GM21381 (cell line): ENCODE measurements around the gene HOXA6.

Experiments used
- ATAC-seq: cut with Tn5 transposase; IDR thresholded peaks from one replicate; pipeline ENCODE4 v1.9.1; 2021; ENCODE audit warnings: mild to moderate bottlenecking, moderate library complexity; ENCODE audit not compliant: unreplicated experiment

Gene HOXA6

DNA sequence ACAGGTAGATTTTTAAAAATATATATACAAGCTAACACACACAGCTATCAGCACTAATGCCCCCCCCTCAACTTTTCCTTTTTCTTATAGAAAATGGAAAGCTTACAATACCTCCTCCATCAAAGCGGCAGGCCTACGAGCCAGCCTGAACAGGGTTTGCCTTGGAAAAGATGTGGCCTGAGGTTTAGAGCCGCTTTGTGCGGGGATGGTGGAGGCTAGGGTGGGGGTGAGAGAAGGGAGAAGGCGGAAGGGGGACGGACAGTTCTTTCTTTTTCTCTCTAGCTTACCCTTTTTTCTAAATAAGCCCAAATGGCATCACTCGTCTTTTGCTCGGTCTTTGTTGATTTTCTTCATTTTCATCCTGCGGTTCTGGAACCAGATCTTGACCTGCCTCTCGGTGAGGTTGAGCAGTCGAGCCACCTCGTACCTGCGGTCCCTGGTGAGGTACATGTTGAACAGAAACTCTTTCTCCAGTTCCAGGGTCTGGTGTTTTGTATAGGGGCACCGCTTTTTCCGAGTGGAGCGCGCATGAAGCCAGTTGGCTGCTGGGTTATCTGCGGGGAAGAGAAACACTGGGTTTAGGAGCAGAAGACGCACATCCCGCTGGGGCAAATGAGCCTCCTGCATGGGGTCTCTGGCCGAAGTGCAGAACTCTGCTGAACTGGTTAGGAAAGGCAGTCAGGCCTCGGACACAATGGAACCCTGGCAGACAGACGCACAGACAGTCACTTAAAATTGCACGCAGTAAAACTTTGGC, 15.9 kb upstream of the HOXA6 start:
- ATAC-seq, result no peak

DNA sequence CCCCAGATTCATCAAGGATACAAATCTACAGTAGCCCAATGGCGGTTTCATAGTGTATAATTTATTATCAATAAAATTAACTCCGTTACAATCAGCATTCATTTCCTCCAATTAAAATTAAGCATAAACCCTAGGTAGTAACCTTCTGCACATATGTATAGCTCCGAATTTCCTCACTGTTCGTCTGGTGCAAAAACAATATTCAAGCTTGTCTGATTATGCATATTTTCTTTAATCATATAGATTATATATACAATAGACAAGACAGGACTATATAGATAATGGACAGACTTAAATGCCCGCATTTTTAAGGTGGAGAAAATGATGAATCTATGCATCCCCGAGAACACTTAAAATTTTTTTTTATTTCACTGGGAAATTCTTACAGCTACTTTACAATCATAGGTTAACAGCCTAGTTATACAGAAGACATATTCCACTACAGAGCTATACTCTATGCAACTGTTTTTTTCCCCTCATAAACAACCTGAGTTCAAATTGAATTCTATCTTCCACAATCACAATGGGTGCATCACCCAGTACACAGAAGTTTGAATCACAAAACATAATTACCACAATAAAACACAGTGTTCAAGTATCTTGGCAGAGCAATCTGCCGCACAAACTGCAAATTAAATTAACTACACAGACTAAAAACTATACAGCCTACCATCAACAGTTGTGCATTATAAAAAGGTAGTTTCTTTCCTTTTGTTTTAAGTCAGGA, 15.2 kb upstream of the HOXA6 start:
- no peak for ATAC-seq

- no peak for ATAC-seq
Measured at GRCh38 chr7:27161721-27162560, 14.4 kb upstream of the HOXA6 start.

DNA sequence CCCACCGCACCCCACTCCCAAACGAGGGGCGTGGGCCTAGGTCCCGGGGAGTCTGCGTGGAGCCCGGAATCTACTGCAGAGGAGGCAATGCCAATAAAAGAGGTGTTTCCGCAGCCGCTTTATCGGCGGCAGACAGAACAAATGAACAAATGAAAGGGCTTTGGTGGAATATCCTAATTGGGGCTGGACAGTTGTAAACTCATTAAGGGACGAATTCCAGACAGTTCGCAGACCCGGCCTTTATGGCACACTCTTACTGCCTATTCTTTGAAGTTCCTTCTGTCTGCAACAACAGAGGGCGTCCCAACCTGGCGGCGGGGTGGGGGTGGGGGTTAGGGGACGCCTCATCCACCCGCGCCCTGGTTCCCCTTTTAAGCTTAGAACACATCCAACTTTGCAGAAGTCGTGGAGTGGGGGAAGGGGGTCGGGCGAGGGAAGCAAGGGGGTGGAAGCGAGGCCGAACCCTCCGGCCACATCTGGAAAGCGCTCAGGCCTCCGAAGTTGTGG, 13.7 kb upstream of the HOXA6 start:
- ATAC-seq, result no peak

DNA sequence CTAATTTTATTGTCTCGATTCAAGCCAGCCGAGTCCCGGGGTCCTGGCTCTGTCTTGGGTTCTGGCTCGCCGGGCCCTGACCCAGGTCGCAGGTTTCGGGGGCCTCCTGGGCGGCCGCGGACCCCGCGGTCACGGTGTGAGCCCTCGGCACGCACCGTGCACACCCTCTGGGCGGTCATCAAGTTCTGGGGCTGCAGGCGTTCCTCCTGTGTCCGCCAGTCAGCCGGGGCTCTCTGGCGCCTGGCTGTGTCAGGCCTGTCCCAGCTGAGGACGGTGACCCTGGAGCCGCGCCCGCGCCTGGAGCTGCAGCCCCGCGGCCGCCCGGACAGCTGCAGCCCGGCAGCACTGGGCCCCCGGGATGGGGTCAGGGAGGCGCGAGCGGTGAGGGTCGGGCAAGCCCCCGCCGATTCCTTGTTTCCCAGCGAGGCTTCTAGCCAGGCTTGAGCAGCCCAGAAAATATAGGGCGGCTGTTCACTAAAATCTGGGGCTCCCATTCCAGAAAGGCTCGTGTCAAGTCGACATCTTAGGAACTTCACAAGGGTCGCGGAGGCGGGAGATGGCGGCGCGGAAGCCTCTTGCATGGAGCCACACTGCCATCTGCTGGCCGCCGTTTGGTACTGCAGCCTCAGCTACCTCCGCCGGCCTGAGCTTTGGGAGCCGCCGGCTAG, 13.1 kb upstream of the HOXA6 start:
- ATAC-seq, result no peak

GRCh38 chr7:27160145-27160545, 12.6 kb upstream of the HOXA6 start:
- ATAC-seq, result no peak

DNA sequence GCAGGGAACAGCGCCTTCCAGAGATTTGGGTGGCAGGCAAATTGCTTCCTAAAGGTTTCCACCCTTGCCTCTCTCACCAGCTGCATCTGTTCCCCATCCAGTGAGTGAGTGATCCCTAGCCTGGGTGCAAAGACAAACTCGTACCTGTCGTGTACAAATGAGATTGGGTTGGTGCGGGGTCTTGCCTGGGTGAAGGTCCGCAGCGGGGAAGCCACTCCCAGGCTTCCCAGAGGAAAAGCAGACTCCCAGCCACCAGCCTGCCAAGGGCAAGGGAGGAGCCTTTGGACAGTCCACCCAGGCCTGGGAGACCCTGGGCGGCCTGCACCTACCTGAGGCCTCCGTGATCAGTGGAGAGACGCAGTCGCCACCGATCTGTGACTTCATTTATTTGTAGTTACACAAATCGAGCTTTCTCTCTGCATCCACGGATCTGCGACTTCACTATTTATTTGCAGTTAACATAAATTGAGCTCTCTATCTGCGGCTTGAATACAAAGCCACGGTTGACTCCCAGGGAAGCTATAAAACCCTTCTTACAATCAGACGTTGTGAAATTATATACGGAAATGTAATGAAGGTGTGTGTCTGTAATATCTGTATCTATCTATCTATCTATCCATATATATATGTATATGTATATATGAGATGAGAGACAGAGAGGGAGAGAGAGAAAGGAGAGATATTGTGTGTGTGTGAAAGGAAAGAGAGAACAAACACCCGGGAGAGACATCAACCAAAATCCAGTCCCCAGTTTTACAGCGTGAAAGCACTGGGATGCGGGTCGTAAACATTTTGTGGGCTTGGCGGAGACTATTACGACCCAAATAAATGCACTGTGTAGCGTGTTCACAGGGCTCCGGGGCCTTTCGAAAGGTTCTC, 11.9 kb upstream of the HOXA6 start:
- ATAC-seq, result no peak

DNA sequence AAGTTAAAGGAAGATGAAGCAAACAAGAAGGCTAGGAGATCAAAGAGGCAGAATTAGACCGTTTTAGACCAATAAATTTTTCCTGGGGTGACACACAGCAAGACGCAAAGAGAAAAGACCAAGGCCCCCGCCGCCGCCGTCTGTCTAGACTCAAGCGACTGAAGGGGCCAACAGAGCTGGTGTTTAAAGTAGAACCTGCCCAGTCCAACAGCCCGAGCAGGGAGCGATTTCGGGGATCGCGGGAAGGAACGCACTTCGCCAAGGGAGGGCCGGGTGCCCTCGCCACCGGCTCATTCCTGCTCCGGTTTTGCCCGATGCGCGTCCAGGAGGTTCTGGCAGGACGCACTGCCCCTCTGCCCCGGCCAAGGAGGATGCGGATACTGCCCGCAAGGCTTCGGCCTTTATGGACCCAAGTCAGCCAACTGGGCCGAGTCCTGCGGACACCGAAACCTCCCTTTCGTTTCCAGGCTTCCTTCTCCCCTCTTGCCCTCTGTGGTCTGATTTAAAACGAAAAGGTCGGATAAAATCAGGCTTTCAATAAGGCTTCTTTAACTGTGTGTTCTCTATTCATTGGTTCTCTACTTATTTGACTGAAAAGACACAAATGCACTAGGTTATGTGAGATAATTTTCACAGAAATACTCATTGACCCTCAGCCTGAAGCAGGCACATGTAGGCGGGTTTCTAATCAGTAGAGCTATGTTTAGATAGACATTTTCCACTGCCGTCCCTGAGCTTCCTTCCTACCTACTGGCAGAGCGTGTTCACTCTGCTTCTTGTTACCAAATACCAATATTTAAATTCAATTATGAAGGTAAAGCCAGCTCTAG, 11.1 kb upstream of the HOXA6 start:
- no peak for ATAC-seq

DNA sequence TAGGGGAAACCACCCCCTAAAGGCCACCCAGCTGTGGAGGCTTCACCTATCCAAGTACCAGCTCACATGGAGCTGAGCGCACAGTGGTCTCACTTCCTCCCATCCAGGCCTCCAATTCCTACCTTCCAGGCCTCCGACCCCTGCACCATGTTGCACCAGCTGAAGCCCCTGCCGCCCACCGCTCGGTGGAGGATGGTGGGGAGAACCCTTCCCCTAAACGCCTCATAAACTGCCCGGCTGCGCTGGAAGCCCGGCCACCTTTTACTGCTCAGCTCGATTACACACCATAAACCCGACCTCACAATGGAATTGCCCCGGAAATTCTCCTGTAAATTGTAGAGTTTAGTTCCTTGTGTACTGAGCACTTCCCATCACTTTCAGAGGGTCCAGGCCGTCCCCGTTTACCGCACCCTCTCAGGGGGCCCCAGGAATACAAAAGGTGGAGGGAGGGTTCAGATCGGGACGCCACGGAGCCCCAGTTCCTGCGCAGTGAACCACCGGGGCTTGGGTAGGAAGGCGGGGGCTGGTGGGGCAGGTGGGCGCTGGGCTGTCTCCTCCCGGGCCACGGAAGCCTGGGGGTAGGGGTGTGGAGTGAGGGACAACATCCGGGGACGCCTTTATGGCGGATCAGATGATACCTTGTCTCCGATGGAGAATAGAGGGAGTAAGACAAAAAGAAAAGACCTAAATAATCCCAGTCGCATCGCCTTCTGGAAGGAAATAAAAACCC, 10.3 kb upstream of the HOXA6 start:
- ATAC-seq, result no peak

DNA sequence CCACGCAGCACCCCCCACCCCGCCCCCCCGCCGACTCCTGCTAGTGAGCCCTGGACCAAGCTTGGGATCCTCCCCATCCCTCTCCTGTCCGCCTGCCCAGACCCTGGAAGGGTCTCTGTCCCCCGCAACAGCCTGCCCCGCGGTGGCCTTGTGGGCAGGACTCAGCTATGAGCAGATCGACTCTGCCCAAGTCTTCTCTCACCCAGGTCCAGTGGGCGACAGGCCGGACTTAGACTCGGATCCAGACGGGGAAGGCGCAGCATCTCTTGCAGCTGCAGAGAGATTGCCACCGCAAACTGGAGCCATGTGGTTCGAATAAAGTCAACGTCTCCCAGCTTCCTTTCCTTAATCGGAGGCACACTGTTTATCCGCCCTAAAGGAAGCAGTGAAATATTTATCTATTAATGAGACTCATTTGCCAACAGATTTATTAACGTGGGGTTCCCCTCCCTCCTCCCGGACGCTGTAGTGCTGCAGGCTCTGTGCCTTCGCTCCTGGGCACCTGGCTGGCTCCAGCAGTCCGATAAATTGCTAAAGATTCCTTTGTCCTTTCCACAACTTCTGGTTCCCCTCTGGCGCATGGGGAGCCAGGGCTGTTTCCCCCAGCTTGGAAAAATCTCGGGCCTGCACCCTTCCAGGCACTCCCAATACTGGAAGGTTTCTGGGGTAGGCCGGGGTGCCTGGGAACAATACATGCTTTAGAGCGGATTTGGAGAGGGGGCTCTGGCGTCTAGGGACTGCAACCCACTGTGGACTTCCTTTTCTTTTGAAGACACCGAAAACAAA, 9.5 kb upstream of the HOXA6 start:
- no peak for ATAC-seq

GRCh38 chr7:27156508-27156898, 8.9 kb upstream of the HOXA6 start, which contains the start of gene HOXA7:
HOXA7 (minus strand) TSS chr7:27156675; CDS start chr7:27156545, 130 bp downstream.
- ATAC-seq, result no peak

GRCh38 chr7:27155816-27156507, 8.4 kb upstream of the HOXA6 start:
- ATAC-seq, result no peak

DNA sequence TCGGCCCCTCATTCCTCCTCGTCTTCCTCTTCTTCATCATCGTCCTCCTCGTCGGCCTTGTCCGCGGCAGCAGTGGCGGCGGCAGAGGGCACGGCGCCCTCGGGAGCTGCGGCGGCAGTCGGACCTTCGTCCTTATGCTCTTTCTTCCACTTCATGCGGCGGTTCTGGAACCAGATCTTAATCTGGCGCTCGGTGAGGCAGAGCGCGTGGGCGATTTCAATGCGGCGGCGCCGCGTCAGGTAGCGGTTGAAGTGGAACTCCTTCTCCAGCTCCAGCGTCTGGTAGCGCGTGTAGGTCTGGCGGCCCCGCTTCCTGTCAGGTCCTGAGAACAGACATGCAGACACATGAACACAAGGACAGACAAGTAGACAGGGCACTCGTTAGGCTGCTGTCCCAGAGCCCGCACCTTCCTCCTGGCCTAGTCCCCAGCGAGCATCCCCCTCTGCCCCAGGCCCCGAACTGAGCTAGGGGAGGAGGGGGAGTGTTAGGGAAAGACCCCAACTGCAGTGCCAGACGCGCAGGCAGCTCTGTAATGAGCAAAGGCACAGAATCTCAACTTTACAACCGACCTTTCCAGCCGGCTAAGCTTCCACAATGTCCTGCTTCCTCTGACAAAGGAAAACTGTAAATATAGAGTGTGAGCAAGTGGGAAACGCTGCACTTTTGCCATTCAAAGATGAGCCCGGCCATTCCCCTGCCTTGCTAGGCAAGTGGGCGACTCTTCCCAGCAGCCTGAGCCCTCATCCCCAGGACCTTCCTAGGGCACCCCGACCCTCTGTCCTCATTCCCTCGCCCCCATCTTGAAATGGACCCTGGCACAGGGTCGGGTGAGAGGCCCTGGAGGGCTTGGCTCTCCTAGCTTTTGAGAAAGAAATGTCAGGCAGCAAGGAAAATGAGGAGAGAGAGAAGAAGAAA, 7.6 kb upstream of the HOXA6 start:
- no peak for ATAC-seq

- ATAC-seq, result no peak
Measured at GRCh38 chr7:27154369-27154768, 6.8 kb upstream of the HOXA6 start.

GRCh38 chr7:27153526-27153925, 6.0 kb upstream of the HOXA6 start:
- no peak for ATAC-seq
